HepG2 (cell line): ENCODE measurements around the gene MSH4. TPM values are rescaled to one million over a fixed set of nuclear protein-coding genes. Genes with fewer than 3 reads are reported as not detected.

ENCODE experiments used
- ATAC-seq: fragments of 200-7000 bp; cut with Tn5 transposase; 3 replicates; pipeline ENCODE4 v1.9.1; 2020; ENCODE audit warnings: mild to moderate bottlenecking, moderate library complexity
- BruUV-seq: library from RNA; stranded (reverse); fragments of 400-500 nt; replicated peaks from 2 replicates; lab custom pipeline; 2021; lab: Mats Ljungman, UMichigan
- CTCF ChIA-PET: fragments of 300-600 bp; formaldehyde crosslinking; extraction: SDS; loops from one replicate; lab custom pipeline; 2021; ENCODE audit warnings: low total read pairs, inconsistent platforms, low intra/inter-chr PET ratio; lab: Yijun Ruan, JAX
- POLR2A ChIA-PET: fragments of 350-600 bp; sonication (Branson Sonifier 250); formaldehyde crosslinking; loops from one replicate; lab custom pipeline; 2020; ENCODE audit warnings: antibody characterized with exemption, inconsistent platforms; lab: Yijun Ruan, JAX
- DNase-seq: peaks from one replicate; pipeline ENCODE4 v3.0.0-alpha.2; 2015; ENCODE audit warnings: low spot score
- FAIRE-seq: peaks from 3 replicates; lab custom pipeline; 2011; peaks lifted over from hg19 to GRCh38; lab: Jason Lieb, UNC
- H2AFZ ChIP-seq: one replicate; pipeline ENCODE4 v1.6.1; 2011; ENCODE audit warnings: low read length, inconsistent platforms
- H3K27ac ChIP-seq: fragments of 300-600 bp; 3 replicates; pipeline ENCODE4 v1.8.0; 2011; ENCODE audit warnings: mixed run types, mild to moderate bottlenecking, mixed read lengths, low read length, inconsistent platforms; ENCODE audit not compliant: insufficient read depth; ENCODE audit errors: extremely low read length
- H3K27me3 ChIP-seq, 2 experiments: fragments of 200-600 bp in 1 of 2; 2 replicates in 1 of 2; 3 replicates in 1 of 2; pipeline versions ENCODE4 v1.6.0 to v1.8.0; 2011; ENCODE audit warnings: low read length in 2 of 2, mild to moderate bottlenecking in 2 of 2, moderate library complexity in 2 of 2, inconsistent platforms in 1 of 2; ENCODE audit not compliant: insufficient read depth in 2 of 2, control insufficient read depth in 1 of 2
- H3K36me3 ChIP-seq, 2 experiments: fragments of 200-600 bp in 1 of 2; replicated peaks in 1 of 2; 2 replicates in 1 of 2; 3 replicates in 1 of 2; pipeline versions ENCODE4 v1.5.1 to v1.8.0; 2011; ENCODE audit warnings: low read length in 2 of 2, inconsistent platforms in 1 of 2; ENCODE audit not compliant: insufficient read depth in 2 of 2, control insufficient read depth in 1 of 2
- H3K4me1 ChIP-seq: 2 replicates; pipeline ENCODE4 v1.5.1; 2012; ENCODE audit warnings: low read length, inconsistent platforms; ENCODE audit not compliant: insufficient read depth
- H3K4me2 ChIP-seq: 2 replicates; pipeline ENCODE4 v1.6.0; 2011; ENCODE audit warnings: low read depth, low read length, inconsistent platforms
- H3K4me3 ChIP-seq, 3 experiments: fragments of 200-600 bp in 1 of 3; sonication (generic), shearing (Covaris generic) in 1 of 3; replicated peaks in 1 of 3; 2 replicates each; pipeline ENCODE4 v1.5.1; 2011 to 2016; ENCODE audit warnings: low read length in 3 of 3, inconsistent platforms in 2 of 3, low read depth in 2 of 3, mild to moderate bottlenecking in 2 of 3, control low read depth in 1 of 3, mixed read lengths in 1 of 3; ENCODE audit not compliant: insufficient read depth in 1 of 3
- H3K79me2 ChIP-seq: one replicate; pipeline ENCODE4 v1.6.1; 2011; ENCODE audit warnings: low read length, inconsistent platforms; ENCODE audit not compliant: insufficient read depth
- H3K9ac ChIP-seq: 2 replicates; pipeline ENCODE4 v1.6.0; 2011; ENCODE audit warnings: mild to moderate bottlenecking, low read depth, low read length, inconsistent platforms; ENCODE audit not compliant: insufficient read depth
- H3K9me3 ChIP-seq: 2 replicates; pipeline ENCODE4 v1.5.1; 2012; ENCODE audit warnings: mild to moderate bottlenecking, low read length
- H4K20me1 ChIP-seq: 2 replicates; pipeline ENCODE4 v1.6.0; 2011; ENCODE audit warnings: inconsistent platforms, mild to moderate bottlenecking, low read length, moderate library complexity; ENCODE audit not compliant: insufficient read depth
- CHCHD3 ChIP-seq: sonication (generic); formaldehyde crosslinking; IDR thresholded peaks from 2 replicates; pipeline ENCODE4 v1.8.0; 2022; ENCODE audit warnings: mild to moderate bottlenecking, missing genetic modification reagents, moderate library complexity
- FOSL1 ChIP-seq: sonication (generic); formaldehyde crosslinking; IDR thresholded peaks from 2 replicates; pipeline ENCODE4 v1.9.0; 2021; ENCODE audit warnings: missing genetic modification reagents, borderline replicate concordance
- KLF15 ChIP-seq: sonication (generic); formaldehyde crosslinking; IDR thresholded peaks from 2 replicates; pipeline ENCODE4 v1.8.1; 2023; ENCODE audit warnings: borderline replicate concordance, mild to moderate bottlenecking, inconsistent platforms, missing genetic modification reagents, mixed read lengths
- NFIC ChIP-seq: IDR thresholded peaks from 2 replicates; pipeline ENCODE4 v1.6.1; 2012; ENCODE audit warnings: mild to moderate bottlenecking, low read length, inconsistent platforms
- TFDP1 ChIP-seq: IDR thresholded peaks from 2 replicates; pipeline ENCODE4 v1.6.1; 2016; ENCODE audit warnings: missing compliant biosample characterization, missing genetic modification reagents, borderline replicate concordance
- ZBTB10 ChIP-seq: sonication (generic); formaldehyde crosslinking; IDR thresholded peaks from 2 replicates; pipeline ENCODE4 v1.4.0; 2020; ENCODE audit warnings: missing genetic modification reagents, borderline replicate concordance
- ZNF207 ChIP-seq: fragments of 450-650 bp; IDR thresholded peaks from 2 replicates; pipeline ENCODE4 v1.6.1; 2016; ENCODE audit warnings: antibody characterized with exemption, borderline replicate concordance
- WGBS: methylation state at CpG from one replicate; pipeline ENCODE4 v1.1.6; 2017; ENCODE audit warnings: low lambda C conversion rate; 5-methylcytosine and 5-hydroxymethylcytosine counted together
- in situ Hi-C: cut with HindIII; loops from 2 replicates; pipeline ENCODE4 v1.10.0; 2017; ENCODE audit warnings: low pct_unique_long_range_greater_than_20kb; ENCODE audit not compliant: extremely low pct_ligation_motif_present
- intact Hi-C: fragments of 100-400 bp; cut with micrococcal nuclease; formaldehyde crosslinking; loops from one replicate; pipeline ENCODE4 v1.10.0; 2022; ENCODE audit not compliant: unreplicated experiment
- polyA plus RNA-seq, 8 experiments: library from polyadenylated mRNA; depleted of rRNA in 3 of 8; stranded (reverse) in 7 of 8; unstranded in 1 of 8; fragments of >200 nt; fragmentation: Illumina TruSeq in 4 of 8; extraction: Trizol in 4 of 8; gene quantifications; 2 replicates each; pipeline versions ENCODE4 v1.2.1 to v1.2.3, GENCODE V29; 2011 to 2016; ENCODE audit warnings: low read depth in 4 of 8, missing spikeins in 1 of 8, mixed read lengths in 1 of 8; ENCODE audit not compliant: insufficient read depth in 1 of 8
- total RNA-seq, 5 experiments: library from RNA; depleted of rRNA; stranded (reverse); fragments of >200 nt; fragmentation: Illumina TruSeq; extraction: Trizol; gene quantifications; 2 replicates each; pipeline ENCODE4 v1.2.3, GENCODE V29; 2016; ENCODE audit warnings: low read depth in 1 of 5

The MSH4 gene
- total and polyA plus RNA-seq, 2 of the 13 experiments (the other 11 are each of a cell fraction or from before 2014, with no cell fraction given): 0.01 to 0.09 TPM

- H3K4me1 ChIP-seq: no peaks in the 10 kb centered on the region
- intact Hi-C loops: no loop called here
- no peaks in the 10 kb centered on the region for H3K27me3 ChIP-seq
- no peaks in the 10 kb centered on the region for H3K79me2 ChIP-seq
- H3K4me2 ChIP-seq: no peak overlapping the region
- TF ChIP-seq KLF15 (no peak), FOSL1 (CRISPR knock-in tag) (no peak), ZBTB10 (CRISPR knock-in tag) (no peak), ZNF207 (no peak), TFDP1 (CRISPR knock-in tag) (no peak), CHCHD3 (CRISPR knock-in tag) (no peak), NFIC (no peak)
- TF ChIP-seq, all 625 proteins: peak for 0
- ATAC-seq: no peak
- no peaks in the 10 kb centered on the region for H3K9me3 ChIP-seq
- no peak overlapping the region for H3K4me3 ChIP-seq
- ChIA-PET POLR2A (no interaction called here), CTCF (no interaction called here)
- no peak overlapping the region for H3K9ac ChIP-seq
- in situ Hi-C loops: no loop called here
- H4K20me1 ChIP-seq: no peaks in the 10 kb centered on the region
- no peaks in the 10 kb centered on the region for H3K36me3 ChIP-seq
- WGBS: 7% methylated on average over 1 of the region's 1 CpG
- H2AFZ ChIP-seq: no peak overlapping the region
- BruUV-seq: no TSS peak
- H3K27ac ChIP-seq: no peak overlapping the region
- DNase-seq: no peak
- FAIRE-seq: no peak
Observed at GRCh38 chr1:75884437-75884836, 87.8 kb downstream of the MSH4 start.
